AG04450 (cell line): ENCODE data around the gene AUH. TPM values are rescaled to one million over a fixed set of nuclear protein-coding genes. Genes with fewer than 3 reads are reported as not detected.

Experiments
- CTCF ChIA-PET: fragments of 300-600, 350-600 bp; formaldehyde crosslinking; extraction: SDS; loops from one replicate; lab custom pipeline; 2022; ENCODE audit warnings: antibody characterized with exemption, inconsistent platforms; lab: Charles Lee
- POLR2A ChIA-PET: fragments of 350-600 bp; formaldehyde crosslinking; extraction: SDS; loops from one replicate; lab custom pipeline; 2021; ENCODE audit warnings: antibody characterized with exemption, inconsistent platforms; lab: Yijun Ruan, JAX
- DNase-seq: peaks from one replicate; pipeline ENCODE4 v3.0.0-alpha.2; 2011; ENCODE audit warnings: low read depth, low spot score
- H3K27ac ChIP-seq: one replicate; pipeline ENCODE4 v1.5.1; 2012; ENCODE audit warnings: low read depth, low read length, control low read depth
- H3K27me3 ChIP-seq: one replicate; pipeline ENCODE4 v1.6.0; 2012; ENCODE audit warnings: low read length; ENCODE audit not compliant: control insufficient read depth, insufficient read depth
- H3K4me3 ChIP-seq: 2 replicates; pipeline ENCODE4 v1.5.1; 2011; ENCODE audit warnings: mild to moderate bottlenecking, low read depth, low read length, control low read depth
- H3K9me3 ChIP-seq: 2 replicates; pipeline ENCODE4 v1.5.1; 2012; ENCODE audit warnings: low read length; ENCODE audit not compliant: control insufficient read depth, insufficient read depth
- CTCF ChIP-seq: IDR thresholded peaks from 2 replicates; pipeline ENCODE4 v1.5.1; 2011; ENCODE audit warnings: low read depth, low read length, control low read depth, inconsistent platforms
- polyA plus RNA-seq: library from polyadenylated mRNA; depleted of rRNA; stranded (reverse); fragments of >200 nt; gene quantifications from 2 replicates; pipeline ENCODE4 v1.2.3, GENCODE V29; 2011

Gene AUH
- polyA plus RNA-seq, 1 experiment: 9.1 TPM

DNA sequence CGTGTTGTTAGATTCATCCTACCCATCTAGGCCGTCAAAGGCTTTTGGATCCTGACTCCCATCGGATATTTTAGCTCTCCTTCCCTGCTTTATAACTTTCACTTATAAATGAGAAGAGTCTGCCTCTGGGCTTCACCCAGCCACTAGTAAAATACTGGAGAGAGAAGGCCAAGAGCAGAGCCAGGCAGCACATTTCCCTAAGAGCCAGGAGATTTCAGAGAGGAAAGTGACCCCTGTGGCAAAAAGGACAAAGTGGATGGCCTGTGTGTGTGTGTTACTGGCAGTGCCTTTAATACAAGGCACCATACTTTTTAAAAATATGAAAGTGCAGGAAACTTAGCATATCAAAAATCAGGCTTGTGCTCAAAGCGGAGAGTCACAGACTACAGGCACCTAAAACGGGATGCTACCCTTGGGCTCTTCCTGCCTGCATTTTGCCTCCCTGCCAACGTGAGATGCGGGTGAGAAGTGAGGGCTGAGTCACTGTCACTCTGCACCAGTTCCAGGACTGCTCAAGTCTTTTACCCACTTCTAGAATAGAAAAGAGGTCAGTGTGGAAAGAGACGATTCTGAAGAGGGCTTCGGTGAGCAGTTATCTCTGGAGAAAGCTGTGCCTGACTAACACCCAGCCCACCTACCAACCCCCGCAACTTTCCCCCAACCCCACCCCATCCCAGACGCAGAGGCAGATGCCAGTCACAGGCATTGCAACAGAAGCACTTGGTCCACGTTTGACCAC lies 46.0 kb upstream of the AUH start:
- DNase-seq: no peak
- TF ChIP-seq CTCF: no peak
- no peak overlapping the region for H3K27ac ChIP-seq
- no peaks in the 10 kb centered on the region for H3K9me3 ChIP-seq
- no peaks in the 10 kb centered on the region for H3K27me3 ChIP-seq
- ChIA-PET POLR2A (no interaction called here), CTCF (no interaction called here)
- no peak overlapping the region for H3K4me3 ChIP-seq

DNA sequence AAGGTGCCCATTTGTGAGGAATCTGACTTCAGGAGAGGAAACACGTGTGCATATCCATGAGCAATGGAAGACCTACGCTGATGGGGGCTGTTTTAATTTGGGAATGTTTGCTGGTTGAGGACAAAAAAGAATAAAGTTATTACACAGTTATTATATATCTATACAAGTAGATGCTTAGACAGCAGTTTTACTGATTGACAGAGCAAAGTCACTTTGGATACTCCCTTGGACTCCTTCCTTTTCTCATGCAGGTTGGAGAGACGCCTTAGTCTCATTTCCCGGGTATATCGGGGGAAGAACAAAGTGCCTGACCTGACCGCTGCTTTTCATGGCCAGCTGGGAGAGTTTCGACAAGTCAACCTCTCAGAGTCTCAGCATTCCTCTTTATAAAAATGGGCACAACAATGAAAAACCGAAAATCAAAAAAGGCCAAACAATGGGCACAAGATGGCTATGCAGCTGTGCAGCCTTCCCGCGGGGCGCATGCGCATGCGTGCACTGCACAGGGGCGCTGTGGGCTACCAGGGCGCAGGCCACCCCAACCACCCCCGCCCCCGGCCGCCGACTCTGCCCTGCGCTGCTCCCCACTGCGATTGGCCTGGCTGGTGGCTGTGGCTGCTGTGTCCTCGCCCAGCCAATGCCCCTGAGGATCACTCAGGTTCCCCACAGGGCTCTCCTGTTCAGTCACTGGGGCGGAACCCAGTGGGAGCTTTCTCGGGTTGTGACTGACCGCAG lies 43.8 kb upstream of the AUH start:
- TF ChIP-seq CTCF: no peak
- Histone ChIP-seq H3K27me3 (no peaks in the 10 kb centered on the region), H3K4me3 (no peak overlapping the region), H3K27ac (no peak overlapping the region), H3K9me3 (no peaks in the 10 kb centered on the region)
- ChIA-PET CTCF (interaction anchor here (0.8 kb wide), 1 partner anchor 126 kb away, joined by 3 read pairs; no protein-coding TSS in a partner anchor), POLR2A (no interaction called here)
- DNase-seq: no peak

GRCh38 chr9:91403665-91404543 lies 42.2 kb upstream of the AUH start:
- no peaks in the 10 kb centered on the region for H3K9me3 ChIP-seq
- no peak for DNase-seq
- ChIA-PET CTCF (no interaction called here), POLR2A (no interaction called here)
- no peaks in the 10 kb centered on the region for H3K27me3 ChIP-seq
- TF ChIP-seq CTCF: no peak
- H3K4me3 ChIP-seq: no peak overlapping the region
- H3K27ac ChIP-seq: no peak overlapping the region

- POLR2A ChIA-PET: no interaction called here
- no peak for DNase-seq
- H3K27ac ChIP-seq: no peak overlapping the region
- H3K4me3 ChIP-seq: no peak overlapping the region
- TF ChIP-seq CTCF: no peak
- CTCF ChIA-PET: no interaction called here
- H3K27me3 ChIP-seq: no peaks in the 10 kb centered on the region
- no peaks in the 10 kb centered on the region for H3K9me3 ChIP-seq
Measured at GRCh38 chr9:91398926-91399325, 37.2 kb upstream of the AUH start.
